H9 (cell line): Measurements from ENCODE around the gene PLN. TPM values are rescaled to one million over a fixed set of nuclear protein-coding genes. Genes with fewer than 3 reads are reported as not detected.

Experiments used
- DNase-seq: peaks from one replicate; pipeline ENCODE4 v3.0.0-alpha.2; 2017
- H2AFZ ChIP-seq: one replicate; pipeline ENCODE4 v1.6.1; 2013; ENCODE audit warnings: mild to moderate bottlenecking, low read length, control low read depth, moderate library complexity
- H2AK5ac ChIP-seq: 2 replicates; pipeline ENCODE4 v1.6.1; 2013; ENCODE audit warnings: low read length, control low read depth, mixed read lengths; ENCODE audit not compliant: insufficient read length
- H2BK120ac ChIP-seq: one replicate; pipeline ENCODE4 v1.6.1; 2013; ENCODE audit warnings: low read depth, mild to moderate bottlenecking, low read length, control low read depth, inconsistent platforms; ENCODE audit not compliant: poor library complexity, severe bottlenecking
- H2BK12ac ChIP-seq: 2 replicates; pipeline ENCODE4 v1.6.1; 2013; ENCODE audit warnings: low read length, control low read depth, mixed read lengths, low read depth; ENCODE audit not compliant: insufficient read length
- H2BK15ac ChIP-seq: 2 replicates; pipeline ENCODE4 v1.6.1; 2013; ENCODE audit warnings: low read depth, low read length, control low read depth
- H2BK20ac ChIP-seq: one replicate; pipeline ENCODE4 v1.6.1; 2013; ENCODE audit warnings: low read depth, mild to moderate bottlenecking, low read length, control low read depth, inconsistent platforms; ENCODE audit not compliant: poor library complexity, severe bottlenecking
- H2BK5ac ChIP-seq: 2 replicates; pipeline ENCODE4 v1.6.1; 2013; ENCODE audit warnings: low read length, control low read depth, mixed read lengths; ENCODE audit not compliant: insufficient read length
- H3K14ac ChIP-seq: 2 replicates; pipeline ENCODE4 v1.6.1; 2013; ENCODE audit warnings: low read length, control low read depth; ENCODE audit not compliant: insufficient read depth
- H3K18ac ChIP-seq: 2 replicates; pipeline ENCODE4 v1.6.1; 2013; ENCODE audit warnings: low read depth, mild to moderate bottlenecking, mixed read lengths, low read length, control low read depth; ENCODE audit not compliant: insufficient read length
- H3K23ac ChIP-seq: 2 replicates; pipeline ENCODE4 v1.6.1; 2013; ENCODE audit warnings: low read length, control low read depth, mixed read lengths, low read depth; ENCODE audit not compliant: insufficient read length
- H3K23me2 ChIP-seq: 2 replicates; pipeline ENCODE4 v1.6.1; 2013; ENCODE audit warnings: low read depth, mild to moderate bottlenecking, mixed read lengths, low read length, control low read depth; ENCODE audit not compliant: insufficient read length, poor library complexity, severe bottlenecking
- H3K27ac ChIP-seq: 2 replicates; pipeline ENCODE4 v1.5.1; 2013; ENCODE audit warnings: low read length, control low read depth, mixed read lengths, low read depth; ENCODE audit not compliant: insufficient read length
- H3K27me3 ChIP-seq: 2 replicates; pipeline ENCODE4 v1.6.1; 2013; ENCODE audit warnings: low read length, control low read depth, inconsistent platforms; ENCODE audit not compliant: insufficient read depth
- H3K4ac ChIP-seq: 2 replicates; pipeline ENCODE4 v1.6.1; 2013; ENCODE audit warnings: low read depth, mild to moderate bottlenecking, control low read depth, inconsistent platforms, low read length, moderate library complexity
- H3K4me1 ChIP-seq: 2 replicates; pipeline ENCODE4 v1.6.1; 2013; ENCODE audit warnings: low read length, control low read depth, inconsistent platforms; ENCODE audit not compliant: insufficient read depth
- H3K4me2 ChIP-seq: 2 replicates; pipeline ENCODE4 v1.6.1; 2013; ENCODE audit warnings: low read length, control low read depth, mixed read lengths; ENCODE audit not compliant: insufficient read length, insufficient read depth
- H3K56ac ChIP-seq: 2 replicates; pipeline ENCODE4 v1.6.1; 2013; ENCODE audit warnings: low read depth, mild to moderate bottlenecking, mixed read lengths, low read length, control low read depth; ENCODE audit not compliant: insufficient read length
- H3K79me1 ChIP-seq: 2 replicates; pipeline ENCODE4 v1.6.1; 2013; ENCODE audit warnings: low read depth, mild to moderate bottlenecking, moderate library complexity, low read length, control low read depth, inconsistent platforms; ENCODE audit not compliant: insufficient read depth, poor library complexity, severe bottlenecking
- H3K79me2 ChIP-seq: 2 replicates; pipeline ENCODE4 v1.6.1; 2013; ENCODE audit warnings: low read length, control low read depth, inconsistent platforms; ENCODE audit not compliant: insufficient read depth
- H3K9ac ChIP-seq: 2 replicates; pipeline ENCODE4 v1.6.1; 2013; ENCODE audit warnings: low read length, control low read depth, mixed read lengths; ENCODE audit not compliant: insufficient read length; ENCODE audit errors: extremely low read depth
- H3K9me3 ChIP-seq: one replicate; pipeline ENCODE4 v1.6.1; 2013; ENCODE audit warnings: low read depth, low read length, inconsistent platforms; ENCODE audit not compliant: control insufficient read depth
- H3T11ph ChIP-seq: one replicate; pipeline ENCODE4 v1.6.1; 2013; ENCODE audit warnings: mild to moderate bottlenecking, low read length, control low read depth, inconsistent platforms
- H4K20me1 ChIP-seq: one replicate; pipeline ENCODE4 v1.6.1; 2013; ENCODE audit not compliant: control insufficient read depth, insufficient read length, insufficient read depth
- H4K5ac ChIP-seq: 2 replicates; pipeline ENCODE4 v1.6.1; 2013; ENCODE audit warnings: low read depth, mild to moderate bottlenecking, mixed read lengths, low read length, control low read depth; ENCODE audit not compliant: insufficient read length
- H4K8ac ChIP-seq: replicated peaks from 2 replicates; pipeline ENCODE4 v1.6.1; 2013; ENCODE audit warnings: low read length, control low read depth, mixed read lengths, low read depth; ENCODE audit not compliant: insufficient read length
- H4K91ac ChIP-seq: 2 replicates; pipeline ENCODE4 v1.6.1; 2013; ENCODE audit warnings: low read depth, mild to moderate bottlenecking, moderate library complexity, mixed read lengths, low read length, control low read depth; ENCODE audit not compliant: insufficient read length
- H3K27ac Mint-ChIP-seq, 3 experiments: 2 replicates in 2 of 3; 3 replicates in 1 of 3; pipeline ENCODE4 v1.8.0; 2020 to 2021; ENCODE audit warnings: mixed read lengths in 3 of 3, mild to moderate bottlenecking in 1 of 3, moderate library complexity in 1 of 3
- H3K27me3 Mint-ChIP-seq: 2 replicates; pipeline ENCODE4 v1.8.0; 2021; ENCODE audit warnings: low read depth, mild to moderate bottlenecking, moderate library complexity, mixed read lengths
- H3K36me3 Mint-ChIP-seq, 3 experiments: 2 replicates in 2 of 3; 3 replicates in 1 of 3; pipeline ENCODE4 v1.8.0; 2020 to 2021; ENCODE audit warnings: low read depth in 3 of 3, mixed read lengths in 3 of 3; ENCODE audit not compliant: insufficient read depth in 1 of 3
- H3K4me1 Mint-ChIP-seq, 2 experiments: 2 replicates each; pipeline ENCODE4 v1.8.0; 2020; ENCODE audit warnings: mixed read lengths in 2 of 2
- H3K4me3 Mint-ChIP-seq, 2 experiments: 2 replicates in 1 of 2; 3 replicates in 1 of 2; pipeline ENCODE4 v1.8.0; 2020 to 2021; ENCODE audit warnings: mild to moderate bottlenecking in 2 of 2, mixed read lengths in 2 of 2, moderate library complexity in 1 of 2
- H3K9me3 Mint-ChIP-seq, 2 experiments: 2 replicates in 1 of 2; 3 replicates in 1 of 2; pipeline ENCODE4 v1.8.0; 2020; ENCODE audit warnings: mild to moderate bottlenecking in 2 of 2, mixed read lengths in 2 of 2, moderate library complexity in 1 of 2
- CTCF ChIP-seq: fragments of 200-600 bp; sonication (generic); conservative IDR thresholded peaks from 3 replicates; pipeline ENCODE4 v1.8.0; 2021; ENCODE audit warnings: antibody characterized with exemption, mild to moderate bottlenecking
- WGBS: extraction: QIAGEN DNeasy Blood & Tissue Kit; methylation state at CpG from one replicate; pipeline ENCODE4 v1.1.7; 2013; ENCODE audit warnings: missing lambda C conversion rate, low lambda C conversion rate, mixed read lengths; ENCODE audit not compliant: insufficient read length; ENCODE audit errors: extremely low coverage; 5-methylcytosine and 5-hydroxymethylcytosine counted together
- total RNA-seq: library from RNA; stranded (reverse); gene quantifications from 2 replicates; pipeline ENCODE4 v1.2.1, GENCODE V29; 2021

PLN gene
- total RNA-seq, 1 experiment from 2014 or later: not detected

- Histone ChIP-seq H4K8ac (no peak overlapping the region), H3K23me2 (no peaks in the 10 kb centered on the region), H3K27ac (no peak overlapping the region), H3K56ac (no peak overlapping the region), H3K14ac (no peak overlapping the region), H3K18ac (no peak overlapping the region), H3K23ac (no peak overlapping the region), H2AFZ (no peak overlapping the region), H3K79me2 (no peaks in the 10 kb centered on the region), H2AK5ac (no peak overlapping the region), H3K4me2 (no peak overlapping the region), H3K9me3 (no peaks in the 10 kb centered on the region), H2BK5ac (no peak overlapping the region), H3K4ac (no peak overlapping the region), H2BK20ac (no peak overlapping the region), H4K91ac (no peak overlapping the region), H3T11ph (no peak overlapping the region), H2BK12ac (no peak overlapping the region), H2BK120ac (no peak overlapping the region), H4K20me1 (no peaks in the 10 kb centered on the region), H3K9ac (no peak overlapping the region), H3K79me1 (peaks cover 2% of the 10 kb centered on the region), H2BK15ac (no peak overlapping the region), H3K27me3 (no peaks in the 10 kb centered on the region), H4K5ac (no peak overlapping the region), H3K4me1 (no peaks in the 10 kb centered on the region; the same call in 1 of the 2 replicates)
- DNase-seq: no peak
- H3K27ac Mint-ChIP-seq: peak overlapping the region in 2 of 3 experiments; percentile 7 to 8; a peak in 1 of 7 replicates
- WGBS: no CpG with 5 or more reads among the region's 2 CpGs
- H3K36me3 Mint-ChIP-seq: peaks cover 1% of the 10 kb centered on the region in 3 experiments; a peak in 5 of 7 replicates
- no peak for TF ChIP-seq CTCF
- H3K9me3 Mint-ChIP-seq: peaks cover 0 to 1% of the 10 kb centered on the region in 2 experiments; a peak in 4 of 5 replicates
- no peaks in the 10 kb centered on the region for H3K27me3 Mint-ChIP-seq
- H3K4me3 Mint-ChIP-seq: no peak overlapping the region
- peaks cover 24 to 25% of the 10 kb centered on the region in 2 experiments for H3K4me1 Mint-ChIP-seq
Observed at GRCh38 chr6:118598324-118598723, 50.2 kb downstream of the PLN start.
